Vagina (tissue), 2 donors: Measurements from ENCODE around the gene TOLLIP. TPM values are rescaled to one million over a fixed set of nuclear protein-coding genes. Genes with fewer than 3 reads are reported as not detected.
A peak's percentile ranks its signal among the peaks of the same experiment; 100 is the strongest.

ENCODE experiments used
- DNase-seq, 2 donors: peaks; one replicate each; pipeline ENCODE4 v3.0.0-alpha.2; 2017; ENCODE audit errors: extremely low spot score in 2 of 2
- H3K27ac ChIP-seq: fragments of 200-600 bp; sonication (generic); one replicate; pipeline ENCODE4 v1.5.1; 2019
- H3K27me3 ChIP-seq: fragments of 200-600 bp; sonication (generic); one replicate; pipeline ENCODE4 v1.5.1; 2019
- H3K36me3 ChIP-seq, 2 donors: fragments of 200-600 bp; sonication (generic); one replicate each; pipeline ENCODE4 v1.5.1; 2017 to 2019
- H3K4me1 ChIP-seq: fragments of 200-600 bp; sonication (generic); one replicate; pipeline ENCODE4 v1.5.1; 2019
- H3K4me3 ChIP-seq, 2 donors: fragments of 200-600 bp; sonication (generic); 1 replicate in 1 of 2; 2 replicates in 1 of 2; pipeline ENCODE4 v1.5.1; 2016 to 2019
- H3K9me3 ChIP-seq: fragments of 200-600 bp; sonication (generic); one replicate; pipeline ENCODE4 v1.5.1; 2019
- CTCF ChIP-seq, 3 experiments: fragments of 450-650 bp in 2 of 3; fragments of 200-600 bp in 1 of 3; sonication (generic) in 1 of 3; IDR thresholded peaks; one replicate each; pipeline ENCODE4 v1.5.1; 2017 to 2019; ENCODE audit warnings: antibody characterized with exemption in 3 of 3, mild to moderate bottlenecking in 2 of 3, moderate library complexity in 2 of 3
- POLR2A ChIP-seq, 2 donors: fragments of 450-650 bp; IDR thresholded peaks; one replicate each; pipeline ENCODE4 v1.6.1; 2017; ENCODE audit warnings: antibody characterized with exemption in 2 of 2, mild to moderate bottlenecking in 2 of 2, moderate library complexity in 2 of 2
- POLR2AphosphoS5 ChIP-seq, 2 donors: sonication (generic); formaldehyde crosslinking; IDR thresholded peaks; one replicate each; pipeline ENCODE4 v1.9.0; 2017; ENCODE audit warnings: antibody characterized with exemption in 2 of 2, mild to moderate bottlenecking in 2 of 2, low read depth in 1 of 2; ENCODE audit not compliant: insufficient read depth in 1 of 2
- intact Hi-C: fragments of 100-400 bp; cut with DNase I; formaldehyde crosslinking; loops from one replicate; pipeline ENCODE4 v1.15.1; 2023
- total RNA-seq: library from RNA; depleted of rRNA; stranded (reverse); fragments of >200 nt; gene quantifications from one replicate; pipeline ENCODE4 v1.2.3, GENCODE V29; 2016

TOLLIP gene
- total RNA-seq, 1 donor from 2014 or later: 52.5 TPM

GRCh38 chr11:1308743-1309497, 512 bp downstream of the TOLLIP start:
- TF ChIP-seq CTCF (IDR thresholded peaks at IDR 0.05) (no peak), POLR2AphosphoS5 (IDR thresholded peaks at IDR 0.05; ENCODE audit: insufficient read depth in 1 of 2, low read depth in 1 of 2) (no peak), POLR2A (IDR thresholded peaks at IDR 0.05) (no peak)
- H3K4me3 ChIP-seq: peak overlapping the region; percentile 76 to 87
- peak overlapping the region; percentile 96 for H3K27ac ChIP-seq
- peaks cover 61% of the 10 kb centered on the region for H3K4me1 ChIP-seq
- H3K36me3 ChIP-seq: peaks cover 0 to 7% of the 10 kb centered on the region in 2 donors
- intact Hi-C loops: loop anchor here (10.0 kb wide), 1 partner anchor 206 kb away; no protein-coding TSS in a partner anchor
- no peaks in the 10 kb centered on the region for H3K9me3 ChIP-seq
- no peaks in the 10 kb centered on the region for H3K27me3 ChIP-seq
- DNase-seq: peak in 1 of 2 donors; percentile 85

GRCh38 chr11:1307998-1308742, 1.3 kb downstream of the TOLLIP start:
- DNase-seq: peak in 1 of 2 donors; percentile 87
- TF ChIP-seq CTCF (IDR thresholded peaks at IDR 0.05) (no peak), POLR2A (IDR thresholded peaks at IDR 0.05) (no peak)
- Histone ChIP-seq H3K27me3 (no peaks in the 10 kb centered on the region), H3K4me3 (peak overlapping the region; percentile 76 to 87), H3K4me1 (peaks cover 68% of the 10 kb centered on the region), H3K36me3 (peaks cover 0 to 7% of the 10 kb centered on the region in 2 donors), H3K9me3 (no peaks in the 10 kb centered on the region), H3K27ac (peak overlapping the region; percentile 96)
- intact Hi-C loops: loop anchor here (10.0 kb wide), 1 partner anchor 207 kb away; no protein-coding TSS in a partner anchor

GRCh38 chr11:1307163-1307870, 2.1 kb downstream of the TOLLIP start:
- H3K27me3 ChIP-seq: no peaks in the 10 kb centered on the region
- TF ChIP-seq CTCF (IDR thresholded peaks at IDR 0.05) (no peak), POLR2AphosphoS5 (IDR thresholded peaks at IDR 0.05; ENCODE audit: insufficient read depth in 1 of 2, low read depth in 1 of 2) (peak in 1 of 2 donors; percentile 35)
- DNase-seq: peak; percentile 89 to 94
- no peaks in the 10 kb centered on the region for H3K9me3 ChIP-seq
- peaks cover 77% of the 10 kb centered on the region for H3K4me1 ChIP-seq
- H3K36me3 ChIP-seq: peaks cover 0 to 7% of the 10 kb centered on the region in 2 donors
- H3K27ac ChIP-seq: peak overlapping the region; percentile 96
- H3K4me3 ChIP-seq: peak overlapping the region in 1 of 2 donors; percentile 11
- intact Hi-C loops: loop anchor here (10.0 kb wide), 1 partner anchor 207 kb away; no protein-coding TSS in a partner anchor

GRCh38 chr11:1306186-1307162, 3.0 kb downstream of the TOLLIP start:
- peaks cover 84% of the 10 kb centered on the region for H3K4me1 ChIP-seq
- H3K27me3 ChIP-seq: no peaks in the 10 kb centered on the region
- no peak for TF ChIP-seq POLR2AphosphoS5 (IDR thresholded peaks at IDR 0.05; ENCODE audit: insufficient read depth in 1 of 2, low read depth in 1 of 2)
- TF ChIP-seq CTCF (IDR thresholded peaks at IDR 0.05): no peak
- no peak for TF ChIP-seq POLR2A (IDR thresholded peaks at IDR 0.05)
- no peaks in the 10 kb centered on the region for H3K9me3 ChIP-seq
- peaks cover 0 to 7% of the 10 kb centered on the region in 2 donors for H3K36me3 ChIP-seq
- H3K4me3 ChIP-seq: no peak overlapping the region
- no peak overlapping the region for H3K27ac ChIP-seq
- peak in 1 of 2 donors; percentile 94 for DNase-seq
- intact Hi-C loops: loop anchor here (10.0 kb wide), 1 partner anchor 208 kb away; no protein-coding TSS in a partner anchor
